Calu3 (cell line): Measurements from ENCODE around the gene ZBTB49. TPM values are rescaled to one million over a fixed set of nuclear protein-coding genes. Genes with fewer than 3 reads are reported as not detected.
"Not testable (repeated sequence)": the region's sequence is repeated elsewhere in the genome, so short reads cannot be mapped to it uniquely, and the experiment has no call there.

Source experiments
- BruUV-seq: library from RNA; stranded (reverse); fragments of 400-500 nt; replicated peaks from 2 replicates; lab custom pipeline; 2021; lab: Mats Ljungman, UMichigan
- CTCF ChIA-PET: fragments of 300-600 bp; sonication (Branson Sonifier 250); formaldehyde crosslinking; loops from one replicate; lab custom pipeline; 2022; ENCODE audit warnings: antibody characterized with exemption; lab: Charles Lee
- DNase-seq: peaks from one replicate; pipeline ENCODE4 v3.0.0; 2022
- H3K27ac Mint-ChIP-seq: one replicate; pipeline ENCODE4 v1.8.0; 2022; ENCODE audit warnings: mixed read lengths; ENCODE audit not compliant: unreplicated experiment
- H3K27me3 Mint-ChIP-seq: one replicate; pipeline ENCODE4 v1.8.0; 2022; ENCODE audit warnings: mixed read lengths; ENCODE audit not compliant: unreplicated experiment
- H3K36me3 Mint-ChIP-seq: one replicate; pipeline ENCODE4 v1.8.0; 2022; ENCODE audit warnings: mild to moderate bottlenecking, moderate library complexity, mixed read lengths; ENCODE audit not compliant: insufficient read depth, unreplicated experiment
- H3K4me1 Mint-ChIP-seq: one replicate; pipeline ENCODE4 v1.8.0; 2022; ENCODE audit warnings: mild to moderate bottlenecking, low read depth, mixed read lengths; ENCODE audit not compliant: unreplicated experiment
- H3K4me3 Mint-ChIP-seq: one replicate; pipeline ENCODE4 v1.8.0; 2022; ENCODE audit warnings: mild to moderate bottlenecking, low read depth, moderate library complexity, mixed read lengths; ENCODE audit not compliant: unreplicated experiment
- H3K9me3 Mint-ChIP-seq: one replicate; pipeline ENCODE4 v1.8.0; 2022; ENCODE audit warnings: low read depth, mixed read lengths; ENCODE audit not compliant: unreplicated experiment
- intact Hi-C: fragments of 100-400 bp; cut with micrococcal nuclease; formaldehyde crosslinking; loops from one replicate; pipeline ENCODE4 v1.10.0; 2022; ENCODE audit not compliant: unreplicated experiment
- total RNA-seq: library from RNA; stranded (reverse); gene quantifications from 2 replicates; pipeline ENCODE4 v1.2.3, GENCODE V29; 2022
- TF ChIP-seq, protein P1 (sequence below): fragments of 200-600 bp; IDR thresholded peaks from one replicate; pipeline ENCODE4 v1.8.0; 2022; ENCODE audit warnings: antibody characterized with exemption; ENCODE audit not compliant: unreplicated experiment

ZBTB49 gene
- total RNA-seq, 1 experiment from 2014 or later: 3.3 TPM

GRCh38 chr4:4343038-4343437, 53.0 kb downstream of the ZBTB49 start:
- H3K27ac Mint-ChIP-seq: no peak overlapping the region
- no TSS peak for BruUV-seq

DNA sequence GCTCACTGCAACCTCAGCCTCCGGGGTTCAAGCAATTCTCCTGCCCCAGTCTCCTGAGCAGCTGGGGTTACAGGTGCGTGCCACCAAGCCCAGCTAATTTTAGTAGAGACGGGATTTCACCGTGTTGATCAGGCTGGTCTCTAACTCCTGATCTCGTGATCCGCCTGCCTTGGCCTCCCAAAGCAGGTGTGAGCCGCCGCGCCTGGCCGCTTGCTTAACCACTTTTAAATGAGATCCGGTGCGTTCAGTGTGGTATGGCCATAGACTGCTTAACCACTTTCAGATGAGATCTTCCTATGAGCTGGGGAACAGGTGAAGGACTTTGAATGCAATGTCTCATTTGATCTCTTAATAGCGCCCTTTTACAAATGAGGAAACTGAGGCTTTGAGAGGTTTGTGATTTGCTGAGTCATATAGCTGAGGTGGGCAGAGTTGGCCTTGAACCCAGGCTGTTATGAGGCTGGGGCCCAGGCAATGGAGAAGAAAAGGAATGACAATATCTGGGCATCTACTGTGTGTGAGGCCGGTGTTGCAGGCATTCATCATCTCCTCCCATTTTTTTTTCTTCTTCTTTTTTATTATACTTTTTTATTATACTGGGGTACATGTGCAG, 55.0 kb downstream of the ZBTB49 start:
- CTCF ChIA-PET: no interaction called here
- no peak for DNase-seq
- H3K9me3 Mint-ChIP-seq: no peaks in the 10 kb centered on the region

More at GRCh38 chr4:4343038-4343437, 53.0 kb downstream of the ZBTB49 start:
- CTCF ChIA-PET: no interaction called here
- no peak for DNase-seq
- Mint-ChIP-seq H3K36me3 (no peaks in the 10 kb centered on the region), H3K27me3 (peaks cover 49% of the 10 kb centered on the region), H3K9me3 (no peaks in the 10 kb centered on the region), H3K4me3 (no peak overlapping the region), H3K4me1 (no peaks in the 10 kb centered on the region)
- TF ChIP-seq, protein P1, sequence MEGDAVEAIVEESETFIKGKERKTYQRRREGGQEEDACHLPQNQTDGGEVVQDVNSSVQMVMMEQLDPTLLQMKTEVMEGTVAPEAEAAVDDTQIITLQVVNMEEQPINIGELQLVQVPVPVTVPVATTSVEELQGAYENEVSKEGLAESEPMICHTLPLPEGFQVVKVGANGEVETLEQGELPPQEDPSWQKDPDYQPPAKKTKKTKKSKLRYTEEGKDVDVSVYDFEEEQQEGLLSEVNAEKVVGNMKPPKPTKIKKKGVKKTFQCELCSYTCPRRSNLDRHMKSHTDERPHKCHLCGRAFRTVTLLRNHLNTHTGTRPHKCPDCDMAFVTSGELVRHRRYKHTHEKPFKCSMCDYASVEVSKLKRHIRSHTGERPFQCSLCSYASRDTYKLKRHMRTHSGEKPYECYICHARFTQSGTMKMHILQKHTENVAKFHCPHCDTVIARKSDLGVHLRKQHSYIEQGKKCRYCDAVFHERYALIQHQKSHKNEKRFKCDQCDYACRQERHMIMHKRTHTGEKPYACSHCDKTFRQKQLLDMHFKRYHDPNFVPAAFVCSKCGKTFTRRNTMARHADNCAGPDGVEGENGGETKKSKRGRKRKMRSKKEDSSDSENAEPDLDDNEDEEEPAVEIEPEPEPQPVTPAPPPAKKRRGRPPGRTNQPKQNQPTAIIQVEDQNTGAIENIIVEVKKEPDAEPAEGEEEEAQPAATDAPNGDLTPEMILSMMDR: no peak
- intact Hi-C loops: no loop called here

GRCh38 chr4:4347585-4347984, 57.5 kb downstream of the ZBTB49 start:
- peaks cover 24% of the 10 kb centered on the region for H3K27me3 Mint-ChIP-seq
- intact Hi-C loops: no loop called here
- H3K36me3 Mint-ChIP-seq: no peaks in the 10 kb centered on the region
- H3K4me1 Mint-ChIP-seq: no peaks in the 10 kb centered on the region
- CTCF ChIA-PET: no interaction called here
- H3K4me3 Mint-ChIP-seq: no peak overlapping the region
- H3K9me3 Mint-ChIP-seq: no peaks in the 10 kb centered on the region
- no peak overlapping the region for H3K27ac Mint-ChIP-seq
- no TSS peak for BruUV-seq
- TF ChIP-seq, protein P1: no peak
- DNase-seq: no peak

More for the DNA sequence above, 55.0 kb downstream of the ZBTB49 start:
- no TSS peak for BruUV-seq
- Mint-ChIP-seq H3K27ac (no peak overlapping the region), H3K4me1 (no peaks in the 10 kb centered on the region), H3K36me3 (no peaks in the 10 kb centered on the region), H3K4me3 (no peak overlapping the region), H3K27me3 (peaks cover 31% of the 10 kb centered on the region)
- intact Hi-C loops: no loop called here
- TF ChIP-seq, protein P1: no peak

DNA sequence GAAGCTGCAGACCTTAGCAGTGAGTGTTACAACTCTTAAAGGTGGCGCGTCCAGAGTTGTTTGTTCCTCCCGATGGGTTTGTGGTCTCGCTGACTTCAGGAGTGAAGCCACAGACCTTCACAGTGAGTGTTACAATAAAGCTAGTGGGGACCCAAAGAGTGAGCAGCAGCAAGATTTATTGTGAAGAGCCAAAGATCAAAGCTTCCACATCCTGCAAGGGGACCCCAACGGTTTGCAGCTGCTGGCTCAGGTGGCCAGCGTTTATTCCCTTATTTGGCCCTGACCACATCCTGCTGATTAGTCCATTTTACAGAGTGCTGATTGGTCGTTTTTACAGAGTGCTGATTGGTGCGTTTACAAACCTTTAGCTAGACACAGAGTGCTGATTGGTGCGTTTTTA, 58.5 kb downstream of the ZBTB49 start:
- CTCF ChIA-PET, H3K27ac Mint-ChIP-seq, H3K36me3 Mint-ChIP-seq, H3K4me1 Mint-ChIP-seq, DNase-seq, H3K9me3 Mint-ChIP-seq, H3K4me3 Mint-ChIP-seq, BruUV-seq, intact Hi-C loops: not testable (repeated sequence)
- H3K27me3 Mint-ChIP-seq: peaks cover 24% of the 10 kb centered on the region

DNA sequence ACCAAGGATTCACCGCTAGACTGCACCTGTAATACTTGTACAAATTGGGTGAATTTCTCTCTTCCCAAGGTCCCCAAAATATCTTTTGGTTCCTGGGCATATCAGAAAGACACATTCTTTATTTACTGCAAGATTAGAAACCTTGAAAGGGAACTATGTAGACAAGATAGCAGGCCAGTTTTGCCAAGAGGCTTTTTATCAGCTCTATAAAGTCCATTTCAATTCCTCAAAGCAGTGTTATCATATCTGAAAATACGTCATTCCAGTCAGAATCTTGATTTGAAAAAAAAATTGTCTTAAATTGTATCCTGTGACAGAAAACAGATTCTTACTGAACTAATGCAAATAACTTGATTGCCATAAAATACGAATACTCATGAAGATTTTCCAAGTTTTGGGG, 59.8 kb downstream of the ZBTB49 start:
- H3K4me3 Mint-ChIP-seq: no peak overlapping the region
- no peak overlapping the region for H3K27ac Mint-ChIP-seq
- CTCF ChIA-PET: no interaction called here
- BruUV-seq: no TSS peak
- no peaks in the 10 kb centered on the region for H3K9me3 Mint-ChIP-seq
- H3K27me3 Mint-ChIP-seq: peaks cover 26% of the 10 kb centered on the region
- no peaks in the 10 kb centered on the region for H3K36me3 Mint-ChIP-seq
- TF ChIP-seq, protein P1: no peak
- intact Hi-C loops: no loop called here
- no peaks in the 10 kb centered on the region for H3K4me1 Mint-ChIP-seq
- DNase-seq: no peak
